HuH-7 (cell line): ENCODE results near the gene CSNK1G1.
"Not testable (repeated sequence)": the region's sequence is repeated elsewhere in the genome, so short reads cannot be mapped to it uniquely, and the experiment has no call there.

Source experiments
- DNase-seq: peaks from one replicate; pipeline ENCODE4 v3.0.0; 2011; ENCODE audit warnings: low spot score

Gene CSNK1G1

GRCh38 chr15:64349375-64349774 is 6.6 kb downstream of the CSNK1G1 start:
- DNase-seq, result no peak

- no peak for DNase-seq
Measured at GRCh38 chr15:64348455-64348854, 7.5 kb downstream of the CSNK1G1 start.

- DNase-seq, result not testable (repeated sequence)
Measured at GRCh38 chr15:64346242-64346641, 9.7 kb downstream of the CSNK1G1 start.

GRCh38 chr15:64344651-64345294 is 11.2 kb downstream of the CSNK1G1 start:
- no peak for DNase-seq

GRCh38 chr15:64343841-64344240 is 12.1 kb downstream of the CSNK1G1 start:
- DNase-seq, result no peak

- no peak for DNase-seq
Measured at GRCh38 chr15:64343222-64343621, 12.8 kb downstream of the CSNK1G1 start.

GRCh38 chr15:64341961-64342360 is 14.0 kb downstream of the CSNK1G1 start:
- no peak for DNase-seq

- DNase-seq, result no peak
Measured at GRCh38 chr15:64340355-64340754, 15.6 kb downstream of the CSNK1G1 start.

- DNase-seq, result no peak
Measured at GRCh38 chr15:64337761-64338160, 18.2 kb downstream of the CSNK1G1 start.

GRCh38 chr15:64333986-64334929 is 21.7 kb downstream of the CSNK1G1 start:
- DNase-seq, result no peak

- DNase-seq, result no peak
Measured at GRCh38 chr15:64333516-64333915, 22.5 kb downstream of the CSNK1G1 start.

- not testable (repeated sequence) for DNase-seq
Measured at GRCh38 chr15:64331668-64332067, 24.3 kb downstream of the CSNK1G1 start.

GRCh38 chr15:64326975-64327374 is 29.0 kb downstream of the CSNK1G1 start:
- not testable (repeated sequence) for DNase-seq

- not testable (repeated sequence) for DNase-seq
Measured at GRCh38 chr15:64326458-64326857, 29.5 kb downstream of the CSNK1G1 start.

GRCh38 chr15:64324165-64324877 is 31.7 kb downstream of the CSNK1G1 start:
- DNase-seq, result no peak

GRCh38 chr15:64315216-64315615 is 40.8 kb downstream of the CSNK1G1 start:
- no peak for DNase-seq

- DNase-seq, result no peak
Measured at GRCh38 chr15:64314456-64314855, 41.5 kb downstream of the CSNK1G1 start.

GRCh38 chr15:64311566-64311965 is 44.4 kb downstream of the CSNK1G1 start:
- DNase-seq, result no peak

- DNase-seq, result no peak
Measured at GRCh38 chr15:64310036-64310435, 45.9 kb downstream of the CSNK1G1 start.

- no peak for DNase-seq
Measured at GRCh38 chr15:64305261-64305660, 50.7 kb downstream of the CSNK1G1 start.

GRCh38 chr15:64289550-64289949 is 66.4 kb downstream of the CSNK1G1 start:
- DNase-seq, result no peak

GRCh38 chr15:64288999-64289398 is 67.0 kb downstream of the CSNK1G1 start:
- DNase-seq, result no peak

GRCh38 chr15:64288577-64288976 is 67.4 kb downstream of the CSNK1G1 start:
- no peak for DNase-seq
